WTC11 (cell line): ENCODE data around the gene CAPNS1. TPM values are rescaled to one million over a fixed set of nuclear protein-coding genes. Genes with fewer than 3 reads are reported as not detected.

Experiments
- ATAC-seq: fragments of 200-7000 bp; cut with Tn5 transposase; 2 replicates; pipeline ENCODE4 v1.10.0; 2021; ENCODE audit warnings: mild to moderate bottlenecking, moderate library complexity
- CTCF ChIA-PET: fragments of 300-600 bp; sonication (Branson Sonifier 250); formaldehyde crosslinking; loops from one replicate; lab custom pipeline; 2021; ENCODE audit warnings: antibody characterized with exemption; lab: Charles Lee
- POLR2A ChIA-PET: fragments of 350-600 bp; sonication (Branson Sonifier 250); formaldehyde crosslinking; loops from one replicate; lab custom pipeline; 2021; ENCODE audit warnings: antibody characterized with exemption; lab: Charles Lee
- DNase-seq: peaks from one replicate; pipeline ENCODE4 v3.0.0; 2021; ENCODE audit warnings: low spot score
- H3K27ac Mint-ChIP-seq: 2 replicates; pipeline ENCODE4 v1.8.0; 2021; ENCODE audit warnings: mixed read lengths
- H3K27me3 Mint-ChIP-seq: 2 replicates; pipeline ENCODE4 v1.8.0; 2021; ENCODE audit warnings: low read depth, mild to moderate bottlenecking, moderate library complexity, mixed read lengths
- H3K36me3 Mint-ChIP-seq: 2 replicates; pipeline ENCODE4 v1.8.0; 2021; ENCODE audit warnings: mixed read lengths
- H3K4me1 Mint-ChIP-seq: 2 replicates; pipeline ENCODE4 v1.8.0; 2022; ENCODE audit warnings: mixed read lengths
- H3K4me3 Mint-ChIP-seq: 2 replicates; pipeline ENCODE4 v1.8.0; 2021; ENCODE audit warnings: mild to moderate bottlenecking, moderate library complexity, mixed read lengths
- H3K9me3 Mint-ChIP-seq: 2 replicates; pipeline ENCODE4 v1.8.0; 2021; ENCODE audit warnings: mixed read lengths
- ATF2 ChIP-seq: sonication (generic); formaldehyde crosslinking; IDR thresholded peaks from 2 replicates; pipeline ENCODE4 v1.8.1; 2022; ENCODE audit warnings: low read depth, missing genetic modification reagents, borderline replicate concordance
- CREB1 ChIP-seq: sonication (generic); formaldehyde crosslinking; IDR thresholded peaks from 2 replicates; pipeline ENCODE4 v1.8.0; 2023; ENCODE audit warnings: mild to moderate bottlenecking, missing genetic modification reagents
- CREM ChIP-seq: sonication (generic); formaldehyde crosslinking; IDR thresholded peaks from 2 replicates; pipeline ENCODE4 v1.8.1; 2022; ENCODE audit warnings: mild to moderate bottlenecking, missing genetic modification reagents, moderate library complexity
- EMX1 ChIP-seq: fragments of 250-450 bp; sonication (Bioruptor Pico); IDR thresholded peaks from 2 replicates; pipeline ENCODE4 v1.8.0; 2021; ENCODE audit warnings: mild to moderate bottlenecking
- ESRRA ChIP-seq: sonication (generic); formaldehyde crosslinking; IDR thresholded peaks from 2 replicates; pipeline ENCODE4 v1.8.1; 2022; ENCODE audit warnings: mild to moderate bottlenecking, missing genetic modification reagents, borderline replicate concordance
- FOXJ3 ChIP-seq: sonication (generic); formaldehyde crosslinking; IDR thresholded peaks from 2 replicates; pipeline ENCODE4 v1.9.0; 2021; ENCODE audit warnings: missing genetic modification reagents, mild to moderate bottlenecking, borderline replicate concordance
- FOXK1 ChIP-seq: sonication (generic); formaldehyde crosslinking; IDR thresholded peaks from 2 replicates; pipeline ENCODE4 v1.8.0; 2022; ENCODE audit warnings: mild to moderate bottlenecking, moderate library complexity, missing genetic modification reagents
- IRF2 ChIP-seq: sonication (generic); formaldehyde crosslinking; IDR thresholded peaks from 2 replicates; pipeline ENCODE4 v1.8.0; 2022; ENCODE audit warnings: low read depth, missing genetic modification reagents, borderline replicate concordance
- PREB ChIP-seq: sonication (generic); formaldehyde crosslinking; IDR thresholded peaks from 2 replicates; pipeline ENCODE4 v1.8.1; 2022; ENCODE audit warnings: mild to moderate bottlenecking, missing genetic modification reagents, moderate library complexity, borderline replicate concordance
- PRRX2 ChIP-seq: fragments of 250-450 bp; sonication (Bioruptor Pico); IDR thresholded peaks from 2 replicates; pipeline ENCODE4 v1.8.0; 2021; ENCODE audit warnings: mild to moderate bottlenecking
- TP53 ChIP-seq: sonication (generic); formaldehyde crosslinking; IDR thresholded peaks from 2 replicates; pipeline ENCODE4 v1.8.1; 2023; ENCODE audit warnings: mild to moderate bottlenecking, missing genetic modification reagents
- USF1 ChIP-seq: sonication (generic); formaldehyde crosslinking; IDR thresholded peaks from 2 replicates; pipeline ENCODE4 v1.8.0; 2022; ENCODE audit warnings: mild to moderate bottlenecking, missing genetic modification reagents
- ZNF121 ChIP-seq: sonication (generic); formaldehyde crosslinking; IDR thresholded peaks from 2 replicates; pipeline ENCODE4 v1.8.0; 2023; ENCODE audit warnings: missing genetic modification reagents
- ZNF138 ChIP-seq: sonication (generic); formaldehyde crosslinking; conservative IDR thresholded peaks from 2 replicates; pipeline ENCODE4 v1.8.1; 2022; ENCODE audit warnings: mild to moderate bottlenecking, moderate library complexity, missing genetic modification reagents
- ZNF219 ChIP-seq: sonication (generic); formaldehyde crosslinking; IDR thresholded peaks from 2 replicates; pipeline ENCODE4 v1.8.0; 2023; ENCODE audit warnings: missing genetic modification reagents, mild to moderate bottlenecking, borderline replicate concordance
- ZNF317 ChIP-seq: sonication (generic); formaldehyde crosslinking; IDR thresholded peaks from 2 replicates; pipeline ENCODE4 v1.8.1; 2023; ENCODE audit warnings: low read depth, mild to moderate bottlenecking, moderate library complexity, missing genetic modification reagents, borderline replicate concordance
- ZNF416 ChIP-seq: fragments of 250-450 bp; sonication (Bioruptor Pico); IDR thresholded peaks from 2 replicates; pipeline ENCODE4 v1.9.0; 2021; ENCODE audit warnings: mild to moderate bottlenecking, inconsistent platforms
- ZNF423 ChIP-seq: fragments of 250-450 bp; sonication (Bioruptor Pico); IDR thresholded peaks from 2 replicates; pipeline ENCODE4 v2.1.2; 2022; ENCODE audit warnings: mild to moderate bottlenecking, moderate library complexity
- ZNF425 ChIP-seq: fragments of 250-450 bp; sonication (Bioruptor Pico); conservative IDR thresholded peaks from 2 replicates; pipeline ENCODE4 v1.9.0; 2021; ENCODE audit warnings: mild to moderate bottlenecking
- total RNA-seq: library from RNA; stranded (reverse); gene quantifications from 3 replicates; pipeline ENCODE4 v1.2.3, GENCODE V29; 2021
- TF ChIP-seq, protein P1 (sequence below): fragments of 250-450 bp; sonication (Bioruptor Pico); IDR thresholded peaks from 2 replicates; pipeline ENCODE4 v2.1.2; 2022; ENCODE audit warnings: mild to moderate bottlenecking, moderate library complexity
- TF ChIP-seq, protein P2 (sequence below): sonication (generic); formaldehyde crosslinking; IDR thresholded peaks from 2 replicates; pipeline ENCODE4 v1.8.0; 2023; ENCODE audit warnings: mild to moderate bottlenecking, missing genetic modification reagents
- TF ChIP-seq, protein P3 (sequence below): sonication (generic); formaldehyde crosslinking; IDR thresholded peaks from 2 replicates; pipeline ENCODE4 v1.8.1; 2023; ENCODE audit warnings: mild to moderate bottlenecking, moderate library complexity, missing genetic modification reagents

CAPNS1 gene
- total RNA-seq, 1 experiment from 2014 or later: 358 TPM

- no peak for ATAC-seq
- Mint-ChIP-seq H3K36me3 (peaks cover 22% of the 10 kb centered on the region), H3K4me1 (peaks cover 34% of the 10 kb centered on the region), H3K27me3 (no peaks in the 10 kb centered on the region), H3K9me3 (no peaks in the 10 kb centered on the region), H3K4me3 (no peak overlapping the region), H3K27ac (no peak overlapping the region)
- TF ChIP-seq, protein P1, sequence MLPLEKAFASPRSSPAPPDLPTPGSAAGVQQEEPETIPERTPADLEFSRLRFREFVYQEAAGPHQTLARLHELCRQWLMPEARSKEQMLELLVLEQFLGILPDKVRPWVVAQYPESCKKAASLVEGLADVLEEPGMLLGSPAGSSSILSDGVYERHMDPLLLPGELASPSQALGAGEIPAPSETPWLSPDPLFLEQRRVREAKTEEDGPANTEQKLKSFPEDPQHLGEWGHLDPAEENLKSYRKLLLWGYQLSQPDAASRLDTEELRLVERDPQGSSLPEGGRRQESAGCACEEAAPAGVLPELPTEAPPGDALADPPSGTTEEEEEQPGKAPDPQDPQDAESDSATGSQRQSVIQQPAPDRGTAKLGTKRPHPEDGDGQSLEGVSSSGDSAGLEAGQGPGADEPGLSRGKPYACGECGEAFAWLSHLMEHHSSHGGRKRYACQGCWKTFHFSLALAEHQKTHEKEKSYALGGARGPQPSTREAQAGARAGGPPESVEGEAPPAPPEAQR (CRISPR knock-in tag): no peak
- TF ChIP-seq, protein P2, sequence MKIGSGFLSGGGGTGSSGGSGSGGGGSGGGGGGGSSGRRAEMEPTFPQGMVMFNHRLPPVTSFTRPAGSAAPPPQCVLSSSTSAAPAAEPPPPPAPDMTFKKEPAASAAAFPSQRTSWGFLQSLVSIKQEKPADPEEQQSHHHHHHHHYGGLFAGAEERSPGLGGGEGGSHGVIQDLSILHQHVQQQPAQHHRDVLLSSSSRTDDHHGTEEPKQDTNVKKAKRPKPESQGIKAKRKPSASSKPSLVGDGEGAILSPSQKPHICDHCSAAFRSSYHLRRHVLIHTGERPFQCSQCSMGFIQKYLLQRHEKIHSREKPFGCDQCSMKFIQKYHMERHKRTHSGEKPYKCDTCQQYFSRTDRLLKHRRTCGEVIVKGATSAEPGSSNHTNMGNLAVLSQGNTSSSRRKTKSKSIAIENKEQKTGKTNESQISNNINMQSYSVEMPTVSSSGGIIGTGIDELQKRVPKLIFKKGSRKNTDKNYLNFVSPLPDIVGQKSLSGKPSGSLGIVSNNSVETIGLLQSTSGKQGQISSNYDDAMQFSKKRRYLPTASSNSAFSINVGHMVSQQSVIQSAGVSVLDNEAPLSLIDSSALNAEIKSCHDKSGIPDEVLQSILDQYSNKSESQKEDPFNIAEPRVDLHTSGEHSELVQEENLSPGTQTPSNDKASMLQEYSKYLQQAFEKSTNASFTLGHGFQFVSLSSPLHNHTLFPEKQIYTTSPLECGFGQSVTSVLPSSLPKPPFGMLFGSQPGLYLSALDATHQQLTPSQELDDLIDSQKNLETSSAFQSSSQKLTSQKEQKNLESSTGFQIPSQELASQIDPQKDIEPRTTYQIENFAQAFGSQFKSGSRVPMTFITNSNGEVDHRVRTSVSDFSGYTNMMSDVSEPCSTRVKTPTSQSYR: no peak
- TF ChIP-seq PREB (CRISPR knock-in tag) (no peak), FOXJ3 (CRISPR knock-in tag) (no peak)
- ChIA-PET CTCF (interaction anchor here (0.7 to 0.8 kb wide), 2 partner anchors 25 to 55 kb away, joined by 3 read pairs; no protein-coding TSS in a partner anchor), POLR2A (no interaction called here)
- DNase-seq: no peak
Measured at GRCh38 chr19:36153126-36153525, 13.3 kb downstream of the CAPNS1 start.

- H3K27ac Mint-ChIP-seq: peak overlapping the region; percentile 93
Measured at GRCh38 chr19:36160821-36161596, 21.1 kb downstream of the CAPNS1 start.

DNA sequence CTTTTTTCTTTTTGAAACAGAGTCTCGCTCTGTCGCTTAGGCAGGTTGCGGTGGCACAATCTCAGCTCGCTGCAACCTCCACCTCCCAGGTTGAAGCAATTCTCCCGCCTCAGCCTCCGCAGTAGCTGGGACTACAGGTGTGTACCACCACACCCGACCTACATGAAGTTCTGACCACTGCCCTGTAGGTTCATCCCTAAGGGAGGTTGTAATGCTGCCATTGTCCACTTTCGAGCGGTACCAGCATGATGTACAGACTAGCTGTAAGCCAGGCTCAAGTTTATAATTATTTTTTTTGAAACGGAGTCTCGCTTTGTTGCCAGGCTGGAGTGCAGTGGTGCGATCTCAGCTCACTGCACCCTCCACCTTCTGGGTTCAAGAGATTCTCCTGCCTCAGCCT is 23.9 kb downstream of the CAPNS1 start:
- no peak overlapping the region; the same call in 1 of the 2 replicates for H3K27ac Mint-ChIP-seq
- no peak overlapping the region for H3K4me3 Mint-ChIP-seq
- no peaks in the 10 kb centered on the region for H3K27me3 Mint-ChIP-seq
- CTCF ChIA-PET: interaction anchor here (1.3 kb wide), 1 partner anchor 36 kb away, joined by 4 read pairs; no protein-coding TSS in a partner anchor
- no peak for DNase-seq
- POLR2A ChIA-PET: no interaction called here
- ATAC-seq: no peak
- H3K9me3 Mint-ChIP-seq: no peaks in the 10 kb centered on the region
- peaks cover 24% of the 10 kb centered on the region for H3K4me1 Mint-ChIP-seq
- peaks cover 17% of the 10 kb centered on the region for H3K36me3 Mint-ChIP-seq
- TF ChIP-seq PRRX2 (CRISPR knock-in tag) (no peak), TP53 (CRISPR knock-in tag) (no peak), ZNF423 (CRISPR knock-in tag) (no peak), ZNF121 (CRISPR knock-in tag) (no peak), FOXK1 (no peak), ESRRA (CRISPR knock-in tag) (no peak), ZNF425 (no peak), ZNF416 (CRISPR knock-in tag) (no peak), ATF2 (CRISPR knock-in tag) (no peak), USF1 (CRISPR knock-in tag) (no peak), CREB1 (CRISPR knock-in tag) (no peak)

More at GRCh38 chr19:36160821-36161596, 21.1 kb downstream of the CAPNS1 start:
- Mint-ChIP-seq H3K4me3 (peak overlapping the region; percentile 49), H3K27me3 (no peaks in the 10 kb centered on the region), H3K9me3 (no peaks in the 10 kb centered on the region), H3K36me3 (peaks cover 17% of the 10 kb centered on the region)
- ATAC-seq: no peak; the same call in 1 of the 2 replicates
- POLR2A ChIA-PET: interaction anchor here (1.0 kb wide), 1 partner anchor 33 kb away, joined by 3 read pairs; no protein-coding TSS in a partner anchor
- TF ChIP-seq ZNF317 (no peak), IRF2 (no peak), EMX1 (no peak), ZNF121 (CRISPR knock-in tag) (no peak), CREM (CRISPR knock-in tag) (no peak), ZNF219 (CRISPR knock-in tag) (no peak), ZNF138 (CRISPR knock-in tag) (no peak)
- TF ChIP-seq, protein P3, sequence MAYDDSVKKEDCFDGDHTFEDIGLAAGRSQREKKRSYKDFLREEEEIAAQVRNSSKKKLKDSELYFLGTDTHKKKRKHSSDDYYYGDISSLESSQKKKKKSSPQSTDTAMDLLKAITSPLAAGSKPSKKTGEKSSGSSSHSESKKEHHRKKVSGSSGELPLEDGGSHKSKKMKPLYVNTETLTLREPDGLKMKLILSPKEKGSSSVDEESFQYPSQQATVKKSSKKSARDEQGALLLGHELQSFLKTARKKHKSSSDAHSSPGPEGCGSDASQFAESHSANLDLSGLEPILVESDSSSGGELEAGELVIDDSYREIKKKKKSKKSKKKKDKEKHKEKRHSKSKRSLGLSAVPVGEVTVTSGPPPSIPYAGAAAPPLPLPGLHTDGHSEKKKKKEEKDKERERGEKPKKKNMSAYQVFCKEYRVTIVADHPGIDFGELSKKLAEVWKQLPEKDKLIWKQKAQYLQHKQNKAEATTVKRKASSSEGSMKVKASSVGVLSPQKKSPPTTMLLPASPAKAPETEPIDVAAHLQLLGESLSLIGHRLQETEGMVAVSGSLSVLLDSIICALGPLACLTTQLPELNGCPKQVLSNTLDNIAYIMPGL (CRISPR knock-in tag): no peak
- TF ChIP-seq, all 79 proteins: peak for 0
- H3K4me1 Mint-ChIP-seq: peaks cover 52% of the 10 kb centered on the region
- CTCF ChIA-PET: no interaction called here
- no peak for DNase-seq
